MG63 (cell line): ENCODE data around the gene UTP4. TPM values are rescaled to one million over a fixed set of nuclear protein-coding genes. Genes with fewer than 3 reads are reported as not detected.

Source experiments
- DNase-seq: peaks from one replicate; pipeline ENCODE4 v3.0.0-alpha.2; 2020
- H3K27me3 ChIP-seq: fragments of 250-450 bp; sonication (Bioruptor Pico); 2 replicates; pipeline ENCODE4 v1.5.1; 2020; ENCODE audit warnings: mild to moderate bottlenecking, moderate library complexity
- H3K36me3 ChIP-seq: fragments of 250-450 bp; sonication (Bioruptor Pico); 2 replicates; pipeline ENCODE4 v1.5.1; 2020; ENCODE audit warnings: mild to moderate bottlenecking, moderate library complexity
- H3K4me3 ChIP-seq: fragments of 250-450 bp; sonication (Bioruptor Pico); 2 replicates; pipeline ENCODE4 v1.5.1; 2020; ENCODE audit warnings: mild to moderate bottlenecking, moderate library complexity
- H3K9me3 ChIP-seq: fragments of 250-450 bp; sonication (Bioruptor Pico); 2 replicates; pipeline ENCODE4 v1.5.1; 2020; ENCODE audit warnings: mild to moderate bottlenecking, moderate library complexity
- total RNA-seq: library from RNA; depleted of rRNA; stranded (reverse); fragments of >200 nt; shearing (Covaris generic); gene quantifications from 2 replicates; pipeline ENCODE4 v1.2.3, GENCODE V29; 2014; ENCODE audit warnings: low replicate concordance

The UTP4 gene
- total RNA-seq, 1 experiment from 2014 or later: 108 TPM

GRCh38 chr16:69108064-69108904 lies 24.2 kb upstream of the UTP4 start:
- no peak for DNase-seq
- Histone ChIP-seq H3K36me3 (peaks cover 44% of the 10 kb centered on the region), H3K9me3 (no peaks in the 10 kb centered on the region), H3K4me3 (peak overlapping the region; percentile 69), H3K27me3 (no peaks in the 10 kb centered on the region)

- Histone ChIP-seq H3K27me3 (no peaks in the 10 kb centered on the region), H3K4me3 (peak overlapping the region; percentile 69), H3K9me3 (no peaks in the 10 kb centered on the region), H3K36me3 (peaks cover 48% of the 10 kb centered on the region)
- DNase-seq: no peak
Observed at GRCh38 chr16:69108905-69109252, 23.6 kb upstream of the UTP4 start.

- H3K9me3 ChIP-seq: no peaks in the 10 kb centered on the region
- H3K4me3 ChIP-seq: no peak overlapping the region
- no peak for DNase-seq
- peaks cover 53% of the 10 kb centered on the region for H3K36me3 ChIP-seq
- H3K27me3 ChIP-seq: no peaks in the 10 kb centered on the region
Observed at GRCh38 chr16:69109486-69110270, 22.8 kb upstream of the UTP4 start.

GRCh38 chr16:69110406-69110805 lies 22.0 kb upstream of the UTP4 start:
- Histone ChIP-seq H3K4me3 (no peak overlapping the region), H3K36me3 (peaks cover 60% of the 10 kb centered on the region), H3K27me3 (no peaks in the 10 kb centered on the region), H3K9me3 (no peaks in the 10 kb centered on the region)
- no peak for DNase-seq

GRCh38 chr16:69111216-69111875 lies 21.1 kb upstream of the UTP4 start:
- no peaks in the 10 kb centered on the region for H3K27me3 ChIP-seq

GRCh38 chr16:69111876-69112230 lies 20.6 kb upstream of the UTP4 start:
- H3K4me3 ChIP-seq: no peak overlapping the region
- no peaks in the 10 kb centered on the region for H3K27me3 ChIP-seq
- no peaks in the 10 kb centered on the region for H3K9me3 ChIP-seq
- DNase-seq: no peak
- peaks cover 72% of the 10 kb centered on the region for H3K36me3 ChIP-seq

More at GRCh38 chr16:69111216-69111875, 21.1 kb upstream of the UTP4 start:
- no peak for DNase-seq
- Histone ChIP-seq H3K36me3 (peaks cover 70% of the 10 kb centered on the region), H3K9me3 (no peaks in the 10 kb centered on the region), H3K4me3 (no peak overlapping the region)

- no peak overlapping the region for H3K4me3 ChIP-seq
- no peaks in the 10 kb centered on the region for H3K9me3 ChIP-seq
- DNase-seq: peak; percentile 53
- H3K36me3 ChIP-seq: peaks cover 72% of the 10 kb centered on the region
- no peaks in the 10 kb centered on the region for H3K27me3 ChIP-seq
Observed at GRCh38 chr16:69112285-69113129, 19.9 kb upstream of the UTP4 start.

- Histone ChIP-seq H3K4me3 (no peak overlapping the region), H3K36me3 (peaks cover 70% of the 10 kb centered on the region), H3K27me3 (no peaks in the 10 kb centered on the region), H3K9me3 (no peaks in the 10 kb centered on the region)
- no peak for DNase-seq
Observed at GRCh38 chr16:69113216-69113615, 19.2 kb upstream of the UTP4 start.

- H3K4me3 ChIP-seq: no peak overlapping the region
- no peaks in the 10 kb centered on the region for H3K9me3 ChIP-seq
- no peaks in the 10 kb centered on the region for H3K27me3 ChIP-seq
- peaks cover 60% of the 10 kb centered on the region for H3K36me3 ChIP-seq
- no peak for DNase-seq
Observed at GRCh38 chr16:69114346-69114975, 18.0 kb upstream of the UTP4 start.

GRCh38 chr16:69114976-69115355 lies 17.5 kb upstream of the UTP4 start:
- no peaks in the 10 kb centered on the region for H3K9me3 ChIP-seq
- H3K27me3 ChIP-seq: no peaks in the 10 kb centered on the region
- no peak overlapping the region for H3K4me3 ChIP-seq
- no peak for DNase-seq
- peaks cover 60% of the 10 kb centered on the region for H3K36me3 ChIP-seq

GRCh38 chr16:69115361-69115760 lies 17.1 kb upstream of the UTP4 start:
- H3K36me3 ChIP-seq: peaks cover 58% of the 10 kb centered on the region
- no peaks in the 10 kb centered on the region for H3K27me3 ChIP-seq
- no peak overlapping the region for H3K4me3 ChIP-seq
- no peak for DNase-seq
- H3K9me3 ChIP-seq: no peaks in the 10 kb centered on the region

GRCh38 chr16:69115837-69116236 lies 16.6 kb upstream of the UTP4 start:
- H3K4me3 ChIP-seq: no peak overlapping the region
- no peak for DNase-seq
- H3K27me3 ChIP-seq: no peaks in the 10 kb centered on the region
- no peaks in the 10 kb centered on the region for H3K9me3 ChIP-seq
- H3K36me3 ChIP-seq: peaks cover 55% of the 10 kb centered on the region

- Histone ChIP-seq H3K4me3 (no peak overlapping the region), H3K9me3 (no peaks in the 10 kb centered on the region), H3K27me3 (no peaks in the 10 kb centered on the region), H3K36me3 (peaks cover 52% of the 10 kb centered on the region)
- no peak for DNase-seq
Observed at GRCh38 chr16:69116256-69116875, 16.1 kb upstream of the UTP4 start.

- DNase-seq: no peak
- Histone ChIP-seq H3K36me3 (peaks cover 47% of the 10 kb centered on the region), H3K9me3 (no peaks in the 10 kb centered on the region), H3K4me3 (no peak overlapping the region), H3K27me3 (no peaks in the 10 kb centered on the region)
Observed at GRCh38 chr16:69116906-69117305, 15.5 kb upstream of the UTP4 start.

GRCh38 chr16:69118468-69118867 lies 14.0 kb upstream of the UTP4 start:
- no peak overlapping the region for H3K4me3 ChIP-seq
- H3K36me3 ChIP-seq: peaks cover 41% of the 10 kb centered on the region
- no peaks in the 10 kb centered on the region for H3K27me3 ChIP-seq
- H3K9me3 ChIP-seq: no peaks in the 10 kb centered on the region
- no peak for DNase-seq

GRCh38 chr16:69118994-69119393 lies 13.5 kb upstream of the UTP4 start:
- DNase-seq: no peak
- Histone ChIP-seq H3K27me3 (no peaks in the 10 kb centered on the region), H3K9me3 (no peaks in the 10 kb centered on the region), H3K4me3 (no peak overlapping the region), H3K36me3 (peaks cover 39% of the 10 kb centered on the region)
